Measurements from ENCODE around the gene SPTAN1.

DNA sequence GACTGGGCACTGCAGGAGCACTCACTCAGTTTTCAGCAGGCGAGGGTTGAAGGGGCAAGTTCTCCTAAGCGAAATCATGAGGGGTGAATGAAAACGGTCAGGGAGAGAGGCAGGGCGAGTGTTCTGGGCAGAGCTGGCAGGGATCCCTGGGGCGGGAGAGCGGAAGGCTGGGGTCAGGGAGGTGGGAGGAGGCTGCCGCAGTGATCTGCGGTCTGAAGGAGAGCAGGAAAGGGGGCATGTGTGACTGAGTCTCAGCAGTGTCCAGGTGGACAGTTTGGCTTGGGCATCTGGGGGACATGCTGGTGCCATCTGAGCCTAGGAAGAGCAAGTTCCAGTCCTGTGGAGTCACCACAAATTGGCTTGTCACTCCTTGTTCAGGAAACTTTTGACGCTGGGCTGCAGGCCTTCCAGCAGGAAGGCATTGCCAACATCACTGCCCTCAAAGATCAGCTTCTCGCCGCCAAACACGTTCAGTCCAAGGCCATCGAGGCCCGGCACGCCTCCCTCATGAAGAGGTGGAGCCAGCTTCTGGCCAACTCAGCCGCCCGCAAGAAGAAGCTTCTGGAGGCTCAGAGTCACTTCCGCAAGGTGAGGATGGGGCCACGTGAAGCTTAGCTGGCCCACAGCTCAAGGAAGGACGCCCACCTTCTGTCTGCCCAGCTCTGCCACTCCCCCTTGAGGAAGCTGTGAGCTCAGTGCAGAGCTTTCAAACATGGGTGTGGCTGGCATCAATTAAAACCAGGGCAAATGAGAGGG, 73.2 kb downstream of the SPTAN1 start:
- TF ChIP-seq, protein P1, sequence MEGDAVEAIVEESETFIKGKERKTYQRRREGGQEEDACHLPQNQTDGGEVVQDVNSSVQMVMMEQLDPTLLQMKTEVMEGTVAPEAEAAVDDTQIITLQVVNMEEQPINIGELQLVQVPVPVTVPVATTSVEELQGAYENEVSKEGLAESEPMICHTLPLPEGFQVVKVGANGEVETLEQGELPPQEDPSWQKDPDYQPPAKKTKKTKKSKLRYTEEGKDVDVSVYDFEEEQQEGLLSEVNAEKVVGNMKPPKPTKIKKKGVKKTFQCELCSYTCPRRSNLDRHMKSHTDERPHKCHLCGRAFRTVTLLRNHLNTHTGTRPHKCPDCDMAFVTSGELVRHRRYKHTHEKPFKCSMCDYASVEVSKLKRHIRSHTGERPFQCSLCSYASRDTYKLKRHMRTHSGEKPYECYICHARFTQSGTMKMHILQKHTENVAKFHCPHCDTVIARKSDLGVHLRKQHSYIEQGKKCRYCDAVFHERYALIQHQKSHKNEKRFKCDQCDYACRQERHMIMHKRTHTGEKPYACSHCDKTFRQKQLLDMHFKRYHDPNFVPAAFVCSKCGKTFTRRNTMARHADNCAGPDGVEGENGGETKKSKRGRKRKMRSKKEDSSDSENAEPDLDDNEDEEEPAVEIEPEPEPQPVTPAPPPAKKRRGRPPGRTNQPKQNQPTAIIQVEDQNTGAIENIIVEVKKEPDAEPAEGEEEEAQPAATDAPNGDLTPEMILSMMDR (IDR thresholded peaks at IDR 0.05), result no peak
- no peak for TF ChIP-seq POLR2A (IDR thresholded peaks at IDR 0.05)

Measured in testis (tissue), 2 donors.